Parathyroid adenoma (tissue), 2 donors: ENCODE data around the gene BGLAP.

Experiments used
- H2AFZ ChIP-seq: fragments of 300-600 bp; sonication (generic); one replicate; pipeline ENCODE4 v1.7.0; 2017; ENCODE audit warnings: antibody characterized with exemption, mild to moderate bottlenecking
- H3K27ac ChIP-seq: fragments of 300-600 bp; sonication (generic); one replicate; pipeline ENCODE4 v1.7.0; 2017
- H3K27me3 ChIP-seq: fragments of 300-600 bp; sonication (generic); one replicate; pipeline ENCODE4 v1.7.0; 2017; ENCODE audit warnings: low read length; ENCODE audit not compliant: control insufficient read depth, insufficient read depth
- H3K36me3 ChIP-seq: fragments of 300-600 bp; sonication (generic); one replicate; pipeline ENCODE4 v1.7.0; 2017; ENCODE audit warnings: low read length; ENCODE audit not compliant: control insufficient read depth, insufficient read depth
- H3K4me1 ChIP-seq: fragments of 300-600 bp; sonication (generic); one replicate; pipeline ENCODE4 v1.7.0; 2017; ENCODE audit warnings: control low read depth
- H3K4me2 ChIP-seq: fragments of 300-600 bp; sonication (generic); one replicate; pipeline ENCODE4 v1.7.0; 2017; ENCODE audit warnings: low read length
- H3K4me3 ChIP-seq: fragments of 300-600 bp; sonication (generic); one replicate; pipeline ENCODE4 v1.7.0; 2017; ENCODE audit warnings: low read depth, low read length
- H3K79me2 ChIP-seq: fragments of 300-600 bp; sonication (generic); one replicate; pipeline ENCODE4 v1.7.0; 2017; ENCODE audit warnings: control low read depth
- H3K9ac ChIP-seq: fragments of 300-600 bp; sonication (generic); one replicate; pipeline ENCODE4 v1.7.0; 2017; ENCODE audit warnings: mild to moderate bottlenecking
- H3K9me3 ChIP-seq: fragments of 300-600 bp; sonication (generic); one replicate; pipeline ENCODE4 v1.7.0; 2017; ENCODE audit warnings: low read length; ENCODE audit not compliant: control insufficient read depth
- TF ChIP-seq, protein P1 (sequence below): fragments of 300-600 bp; sonication (generic); IDR thresholded peaks from one replicate; pipeline ENCODE4 v1.7.0; 2017; ENCODE audit warnings: antibody characterized with exemption, mild to moderate bottlenecking
- donor health status: primary hyperparathyroidism.

Gene BGLAP

DNA sequence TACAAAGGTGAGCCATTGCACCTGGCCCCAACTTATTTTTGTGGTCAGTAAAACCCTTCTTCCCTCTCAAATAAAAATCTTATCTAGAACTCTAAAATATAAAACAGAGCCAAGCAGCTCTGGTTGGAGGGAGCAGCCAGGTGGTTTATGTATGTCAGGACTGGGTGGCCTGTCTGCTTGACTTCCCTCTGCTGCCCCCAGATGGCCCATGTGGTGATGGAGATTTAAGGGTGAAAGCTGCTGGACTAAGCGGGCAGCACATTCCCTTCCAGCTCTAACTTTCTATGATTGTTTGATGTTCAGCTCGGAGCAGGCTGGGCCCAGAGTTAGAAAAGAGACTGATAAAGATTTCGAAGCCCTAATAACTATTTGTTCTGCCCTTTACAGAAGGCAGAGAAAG lies 17.8 kb downstream of the BGLAP start:
- Histone ChIP-seq H3K4me2 (no peak overlapping the region), H3K4me3 (no peak overlapping the region), H3K4me1 (no peaks in the 10 kb centered on the region), H3K27ac (no peak overlapping the region), H3K36me3 (no peaks in the 10 kb centered on the region), H3K27me3 (no peaks in the 10 kb centered on the region), H2AFZ (no peak overlapping the region), H3K9me3 (no peaks in the 10 kb centered on the region), H3K79me2 (no peaks in the 10 kb centered on the region), H3K9ac (no peak overlapping the region)
- TF ChIP-seq, protein P1, sequence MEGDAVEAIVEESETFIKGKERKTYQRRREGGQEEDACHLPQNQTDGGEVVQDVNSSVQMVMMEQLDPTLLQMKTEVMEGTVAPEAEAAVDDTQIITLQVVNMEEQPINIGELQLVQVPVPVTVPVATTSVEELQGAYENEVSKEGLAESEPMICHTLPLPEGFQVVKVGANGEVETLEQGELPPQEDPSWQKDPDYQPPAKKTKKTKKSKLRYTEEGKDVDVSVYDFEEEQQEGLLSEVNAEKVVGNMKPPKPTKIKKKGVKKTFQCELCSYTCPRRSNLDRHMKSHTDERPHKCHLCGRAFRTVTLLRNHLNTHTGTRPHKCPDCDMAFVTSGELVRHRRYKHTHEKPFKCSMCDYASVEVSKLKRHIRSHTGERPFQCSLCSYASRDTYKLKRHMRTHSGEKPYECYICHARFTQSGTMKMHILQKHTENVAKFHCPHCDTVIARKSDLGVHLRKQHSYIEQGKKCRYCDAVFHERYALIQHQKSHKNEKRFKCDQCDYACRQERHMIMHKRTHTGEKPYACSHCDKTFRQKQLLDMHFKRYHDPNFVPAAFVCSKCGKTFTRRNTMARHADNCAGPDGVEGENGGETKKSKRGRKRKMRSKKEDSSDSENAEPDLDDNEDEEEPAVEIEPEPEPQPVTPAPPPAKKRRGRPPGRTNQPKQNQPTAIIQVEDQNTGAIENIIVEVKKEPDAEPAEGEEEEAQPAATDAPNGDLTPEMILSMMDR: no peak

DNA sequence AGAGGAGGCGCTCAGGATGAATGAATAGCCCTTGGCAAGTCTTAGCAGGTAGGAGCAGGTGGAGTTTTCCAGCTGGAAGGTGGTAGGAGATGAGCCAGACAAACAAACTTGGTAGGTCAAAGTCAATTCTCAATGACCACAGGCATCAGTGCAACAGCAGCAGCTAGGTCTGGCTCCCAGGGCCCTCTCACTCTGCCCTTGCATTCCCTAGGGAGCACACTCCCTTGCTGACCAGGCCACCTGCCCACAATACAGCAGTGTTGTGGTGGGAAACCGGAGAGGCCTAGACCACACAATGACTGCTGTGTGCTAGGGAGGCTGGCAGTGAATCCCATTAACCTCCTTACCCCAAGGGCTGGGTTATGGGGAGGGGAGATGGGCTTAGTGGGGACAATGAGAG lies 18.9 kb downstream of the BGLAP start:
- TF ChIP-seq, protein P1: no peak
- H3K27me3 ChIP-seq: no peaks in the 10 kb centered on the region
- no peak overlapping the region for H3K4me2 ChIP-seq
- H3K4me3 ChIP-seq: no peak overlapping the region
- H3K9ac ChIP-seq: no peak overlapping the region
- no peak overlapping the region for H3K27ac ChIP-seq
- no peaks in the 10 kb centered on the region for H3K9me3 ChIP-seq
- H3K4me1 ChIP-seq: no peaks in the 10 kb centered on the region
- no peak overlapping the region for H2AFZ ChIP-seq
- H3K79me2 ChIP-seq: no peaks in the 10 kb centered on the region
- H3K36me3 ChIP-seq: no peaks in the 10 kb centered on the region

DNA sequence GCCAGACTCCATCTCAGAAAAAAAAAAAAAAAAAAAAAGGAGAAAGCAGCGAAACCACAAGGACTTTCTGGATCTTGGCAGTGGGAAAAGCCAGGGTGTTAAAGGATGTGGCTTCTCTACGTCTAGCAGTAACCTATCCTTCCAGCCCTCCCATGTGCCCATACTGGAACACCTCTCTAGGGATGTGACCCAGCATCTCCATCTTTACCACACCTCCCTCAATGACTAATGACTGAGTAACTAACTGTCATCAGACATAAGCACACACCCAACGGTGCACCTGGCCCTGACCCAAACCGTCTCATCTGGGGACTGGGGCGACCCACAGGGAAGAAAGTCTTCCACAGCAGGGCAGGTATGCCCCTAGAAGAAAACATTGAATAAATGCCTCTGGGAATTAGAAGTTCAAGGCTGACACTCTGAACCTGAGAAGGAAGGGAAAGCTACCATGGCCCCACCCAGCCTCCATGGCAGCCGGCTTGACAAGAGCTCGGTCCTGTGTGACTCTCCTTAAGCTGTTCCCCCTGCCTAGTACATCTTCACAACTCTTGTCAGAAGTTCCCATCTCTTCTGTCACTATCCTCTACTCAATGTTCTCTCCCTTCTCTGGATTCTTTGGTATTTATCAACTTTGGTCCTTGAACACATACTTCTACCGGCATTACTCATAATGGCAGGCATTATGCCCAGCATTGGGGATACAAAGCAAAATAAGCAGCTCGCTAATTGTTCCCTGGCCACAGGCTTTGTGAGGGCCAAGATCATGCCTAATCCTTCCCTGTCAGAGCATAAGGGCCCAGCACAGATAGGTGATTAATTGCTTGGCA lies 20.7 kb downstream of the BGLAP start:
- Histone ChIP-seq H3K9me3 (no peaks in the 10 kb centered on the region), H2AFZ (no peak overlapping the region), H3K27me3 (no peaks in the 10 kb centered on the region), H3K27ac (no peak overlapping the region), H3K4me1 (no peaks in the 10 kb centered on the region), H3K36me3 (no peaks in the 10 kb centered on the region), H3K4me2 (no peak overlapping the region), H3K4me3 (no peak overlapping the region), H3K79me2 (no peaks in the 10 kb centered on the region), H3K9ac (no peak overlapping the region)
- TF ChIP-seq, protein P1: no peak

DNA sequence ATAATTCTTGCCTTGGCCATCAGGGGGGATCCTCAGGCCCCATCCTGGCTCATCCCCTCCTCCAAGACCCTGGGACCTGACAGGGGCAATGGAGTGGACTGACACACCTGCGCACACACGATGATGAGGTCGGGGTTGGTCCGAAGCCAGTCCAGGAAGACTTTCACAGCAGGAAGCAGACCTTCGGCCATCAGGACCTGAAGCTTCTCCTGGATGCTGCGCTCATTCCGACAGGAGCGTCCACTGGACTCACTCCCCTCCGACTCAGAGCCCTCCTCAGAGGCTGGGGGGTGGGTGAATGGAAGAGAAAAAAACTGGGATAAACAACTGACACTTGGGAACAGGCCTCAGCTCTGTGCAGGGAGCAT lies 21.3 kb downstream of the BGLAP start:
- TF ChIP-seq, protein P1: no peak
- no peak overlapping the region for H3K4me3 ChIP-seq
- H3K4me1 ChIP-seq: no peaks in the 10 kb centered on the region
- no peaks in the 10 kb centered on the region for H3K79me2 ChIP-seq
- H2AFZ ChIP-seq: no peak overlapping the region
- no peak overlapping the region for H3K9ac ChIP-seq
- H3K27ac ChIP-seq: no peak overlapping the region
- no peaks in the 10 kb centered on the region for H3K36me3 ChIP-seq
- H3K4me2 ChIP-seq: no peak overlapping the region
- H3K27me3 ChIP-seq: no peaks in the 10 kb centered on the region
- H3K9me3 ChIP-seq: no peaks in the 10 kb centered on the region

DNA sequence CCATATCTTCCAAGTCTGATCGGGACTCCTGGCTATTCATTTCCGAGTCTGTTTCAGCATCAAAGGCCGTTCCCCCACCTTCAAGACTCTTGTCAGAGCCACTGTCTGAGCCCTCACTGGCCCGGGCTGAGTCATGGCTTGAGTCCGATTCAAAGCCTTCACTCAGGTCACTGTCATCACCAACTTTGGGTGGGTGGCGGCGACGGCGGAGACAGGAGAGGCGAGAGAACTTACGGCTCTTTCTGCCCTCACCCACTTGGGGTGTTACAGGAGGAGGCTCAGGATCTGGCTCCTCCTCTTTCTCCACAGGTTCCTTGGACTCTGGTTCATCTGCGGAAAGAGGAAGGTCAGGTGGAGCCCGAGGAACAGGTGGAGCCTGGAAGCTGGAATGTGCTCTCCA lies 24.1 kb downstream of the BGLAP start:
- H3K79me2 ChIP-seq: no peaks in the 10 kb centered on the region

More for the DNA sequence above, 24.1 kb downstream of the BGLAP start:
- Histone ChIP-seq H3K9me3 (no peaks in the 10 kb centered on the region), H3K9ac (no peak overlapping the region), H3K4me3 (no peak overlapping the region), H3K27me3 (no peaks in the 10 kb centered on the region), H3K27ac (no peak overlapping the region), H3K4me2 (no peak overlapping the region), H3K36me3 (no peaks in the 10 kb centered on the region), H3K4me1 (no peaks in the 10 kb centered on the region), H2AFZ (no peak overlapping the region)
- TF ChIP-seq, protein P1: no peak
